Ishikawa (cell line): ENCODE results near the gene NSG1.
A peak's percentile ranks its signal among the peaks of the same experiment; 100 is the strongest.

Experiments
- CEBPB ChIP-seq: IDR thresholded peaks from 2 replicates; pipeline ENCODE4 v1.6.1; 2012
- CREB1 ChIP-seq: IDR thresholded peaks from 2 replicates; pipeline ENCODE4 v1.6.1; 2012; ENCODE audit warnings: low read depth
- EGR1 ChIP-seq: IDR thresholded peaks from 2 replicates; pipeline ENCODE4 v1.6.1; 2012
- EP300 ChIP-seq: IDR thresholded peaks from 2 replicates; pipeline ENCODE4 v1.6.1; 2012; ENCODE audit warnings: borderline replicate concordance
- FOXM1 ChIP-seq: IDR thresholded peaks from 2 replicates; pipeline ENCODE4 v1.6.1; 2012; ENCODE audit warnings: low read depth, borderline replicate concordance
- MAX ChIP-seq: IDR thresholded peaks from 2 replicates; pipeline ENCODE4 v1.6.1; 2012
- NFIC ChIP-seq: IDR thresholded peaks from 2 replicates; pipeline ENCODE4 v1.6.1; 2012
- RAD21 ChIP-seq: IDR thresholded peaks from 2 replicates; pipeline ENCODE4 v1.6.1; 2012; ENCODE audit warnings: low read depth
- TAF1 ChIP-seq: IDR thresholded peaks from 2 replicates; pipeline ENCODE4 v1.6.1; 2012; ENCODE audit warnings: low read depth, mild to moderate bottlenecking
- TCF12 ChIP-seq: IDR thresholded peaks from 2 replicates; pipeline ENCODE4 v1.6.1; 2012; ENCODE audit warnings: low read depth
- TEAD4 ChIP-seq: IDR thresholded peaks from 2 replicates; pipeline ENCODE4 v1.6.1; 2012
- YY1 ChIP-seq: IDR thresholded peaks from 2 replicates; pipeline ENCODE4 v1.6.1; 2012; ENCODE audit warnings: low read depth
- ZBTB7A ChIP-seq: IDR thresholded peaks from 2 replicates; pipeline ENCODE4 v1.6.1; 2012; ENCODE audit warnings: low read depth
- TF ChIP-seq, protein P1 (sequence below): IDR thresholded peaks from 2 replicates; pipeline ENCODE4 v1.6.1; 2012; ENCODE audit warnings: low read depth, mild to moderate bottlenecking
- TF ChIP-seq, protein P2 (sequence below): IDR thresholded peaks from 2 replicates; pipeline ENCODE4 v1.6.1; 2012

Gene NSG1

DNA sequence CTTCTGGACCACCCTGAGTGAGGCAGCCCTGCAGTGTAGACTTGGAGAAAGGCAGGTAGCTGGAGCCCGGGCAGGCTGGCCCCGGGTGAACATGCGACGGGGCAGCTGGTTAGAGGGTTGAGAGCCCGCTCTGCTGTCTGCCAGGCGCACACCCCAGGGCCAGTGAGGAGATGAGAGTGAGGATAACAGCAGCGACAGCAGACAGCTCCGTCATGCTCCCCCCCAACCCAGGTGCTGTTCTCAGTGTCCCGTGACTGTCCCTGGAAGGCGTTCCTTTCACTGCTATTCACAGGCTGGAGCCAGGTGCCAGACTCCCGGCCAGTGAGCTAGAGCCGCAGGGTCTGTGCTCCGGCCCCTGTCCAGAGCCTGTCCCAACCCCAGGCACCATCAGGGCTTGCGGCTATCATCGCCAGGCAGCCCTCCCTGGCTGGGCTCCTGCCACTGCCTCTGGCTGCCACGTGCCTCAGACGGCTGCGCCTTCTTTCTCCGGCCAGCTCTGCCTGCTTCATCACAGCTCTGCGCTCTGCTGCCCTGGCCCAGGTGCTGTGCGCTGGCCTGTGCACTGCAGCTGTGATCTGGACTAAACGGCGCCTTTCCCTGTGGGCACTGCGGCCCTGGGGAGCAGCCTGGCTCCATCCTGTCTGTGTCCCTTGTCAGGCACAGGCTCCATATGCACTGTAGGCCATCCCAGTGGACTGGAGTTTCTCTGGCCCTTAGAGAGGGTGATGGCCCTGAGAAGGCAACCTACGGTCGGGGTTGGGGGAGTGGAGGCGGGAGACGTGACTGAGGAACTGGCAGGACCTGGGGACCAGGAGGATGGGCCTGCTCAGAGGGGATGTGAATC, 19.8 kb downstream of the NSG1 start:
- TF ChIP-seq RAD21 (no peak), CEBPB (no peak), TCF12 (no peak), CREB1 (no peak), YY1 (no peak), EP300 (no peak), FOXM1 (no peak), MAX (no peak), TAF1 (no peak), ZBTB7A (no peak), EGR1 (no peak), NFIC (no peak), TEAD4 (no peak)
- TF ChIP-seq, protein P1, sequence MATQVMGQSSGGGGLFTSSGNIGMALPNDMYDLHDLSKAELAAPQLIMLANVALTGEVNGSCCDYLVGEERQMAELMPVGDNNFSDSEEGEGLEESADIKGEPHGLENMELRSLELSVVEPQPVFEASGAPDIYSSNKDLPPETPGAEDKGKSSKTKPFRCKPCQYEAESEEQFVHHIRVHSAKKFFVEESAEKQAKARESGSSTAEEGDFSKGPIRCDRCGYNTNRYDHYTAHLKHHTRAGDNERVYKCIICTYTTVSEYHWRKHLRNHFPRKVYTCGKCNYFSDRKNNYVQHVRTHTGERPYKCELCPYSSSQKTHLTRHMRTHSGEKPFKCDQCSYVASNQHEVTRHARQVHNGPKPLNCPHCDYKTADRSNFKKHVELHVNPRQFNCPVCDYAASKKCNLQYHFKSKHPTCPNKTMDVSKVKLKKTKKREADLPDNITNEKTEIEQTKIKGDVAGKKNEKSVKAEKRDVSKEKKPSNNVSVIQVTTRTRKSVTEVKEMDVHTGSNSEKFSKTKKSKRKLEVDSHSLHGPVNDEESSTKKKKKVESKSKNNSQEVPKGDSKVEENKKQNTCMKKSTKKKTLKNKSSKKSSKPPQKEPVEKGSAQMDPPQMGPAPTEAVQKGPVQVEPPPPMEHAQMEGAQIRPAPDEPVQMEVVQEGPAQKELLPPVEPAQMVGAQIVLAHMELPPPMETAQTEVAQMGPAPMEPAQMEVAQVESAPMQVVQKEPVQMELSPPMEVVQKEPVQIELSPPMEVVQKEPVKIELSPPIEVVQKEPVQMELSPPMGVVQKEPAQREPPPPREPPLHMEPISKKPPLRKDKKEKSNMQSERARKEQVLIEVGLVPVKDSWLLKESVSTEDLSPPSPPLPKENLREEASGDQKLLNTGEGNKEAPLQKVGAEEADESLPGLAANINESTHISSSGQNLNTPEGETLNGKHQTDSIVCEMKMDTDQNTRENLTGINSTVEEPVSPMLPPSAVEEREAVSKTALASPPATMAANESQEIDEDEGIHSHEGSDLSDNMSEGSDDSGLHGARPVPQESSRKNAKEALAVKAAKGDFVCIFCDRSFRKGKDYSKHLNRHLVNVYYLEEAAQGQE, result no peak
- TF ChIP-seq, protein P2, sequence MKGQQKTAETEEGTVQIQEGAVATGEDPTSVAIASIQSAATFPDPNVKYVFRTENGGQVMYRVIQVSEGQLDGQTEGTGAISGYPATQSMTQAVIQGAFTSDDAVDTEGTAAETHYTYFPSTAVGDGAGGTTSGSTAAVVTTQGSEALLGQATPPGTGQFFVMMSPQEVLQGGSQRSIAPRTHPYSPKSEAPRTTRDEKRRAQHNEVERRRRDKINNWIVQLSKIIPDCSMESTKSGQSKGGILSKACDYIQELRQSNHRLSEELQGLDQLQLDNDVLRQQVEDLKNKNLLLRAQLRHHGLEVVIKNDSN, result no peak

- no peak for TF ChIP-seq TAF1
- TF ChIP-seq NFIC, result no peak
- TF ChIP-seq, protein P1, result no peak
- no peak for TF ChIP-seq YY1
- no peak for TF ChIP-seq TEAD4
- TF ChIP-seq MAX, result no peak
- no peak for TF ChIP-seq RAD21
- no peak for TF ChIP-seq ZBTB7A
- no peak for TF ChIP-seq EP300
Observed at GRCh38 chr4:4407299-4408131, 20.6 kb downstream of the NSG1 start.

GRCh38 chr4:4408132-4408523, 21.2 kb downstream of the NSG1 start:
- no peak for TF ChIP-seq TAF1

- TF ChIP-seq EGR1 (0 out of 2 replicates have a peak, but pooled peaks have one; percentile 11), TAF1 (no peak), CREB1 (no peak)
Observed at GRCh38 chr4:4408576-4409335, 21.9 kb downstream of the NSG1 start.

- TF ChIP-seq TEAD4 (no peak), CEBPB (no peak), TAF1 (no peak), CREB1 (no peak), NFIC (no peak), FOXM1 (no peak), MAX (no peak), YY1 (no peak), TCF12 (no peak), RAD21 (no peak)
- TF ChIP-seq, protein P2, result no peak
Observed at GRCh38 chr4:4409416-4410115, 22.7 kb downstream of the NSG1 start.
